Stromal cell of bone marrow (primary cell): ENCODE data around the gene SARS2.
"Not testable (repeated sequence)": the region's sequence is repeated elsewhere in the genome, so short reads cannot be mapped to it uniquely, and the experiment has no call there.

ENCODE experiments used
- DNase-seq: peaks from one replicate; pipeline ENCODE4 v3.0.0-alpha.2; 2012; ENCODE audit warnings: low read depth

Gene SARS2

GRCh38 chr19:38892841-38893240, 37.7 kb downstream of the SARS2 start:
- no peak for DNase-seq

- DNase-seq, result no peak
These were observed 38.8 kb downstream of the SARS2 start for GRCh38 chr19:38891771-38892170.

- DNase-seq, result no peak
These were observed 39.9 kb downstream of the SARS2 start for GRCh38 chr19:38890686-38891085.

- DNase-seq, result no peak
These were observed 40.8 kb downstream of the SARS2 start for GRCh38 chr19:38889803-38890202.

GRCh38 chr19:38888876-38889275, 41.7 kb downstream of the SARS2 start:
- no peak for DNase-seq

GRCh38 chr19:38884691-38885090, 45.9 kb downstream of the SARS2 start:
- DNase-seq, result not testable (repeated sequence)

GRCh38 chr19:38883286-38883685, 47.3 kb downstream of the SARS2 start:
- no peak for DNase-seq

GRCh38 chr19:38880882-38881609, 49.5 kb downstream of the SARS2 start:
- DNase-seq, result no peak

- no peak for DNase-seq
These were observed 50.3 kb downstream of the SARS2 start for GRCh38 chr19:38880076-38880881.

GRCh38 chr19:38879400-38879751, 51.2 kb downstream of the SARS2 start:
- DNase-seq, result no peak

- no peak for DNase-seq
These were observed 51.8 kb downstream of the SARS2 start for GRCh38 chr19:38878575-38879399.

GRCh38 chr19:38877781-38878574, 52.6 kb downstream of the SARS2 start, which contains the start of gene RINL:
RINL (minus strand) TSS chr19:38878275; CDS start chr19:38876742, 1,533 bp downstream.
- DNase-seq, result no peak

- DNase-seq, result no peak
These were observed 54.7 kb downstream of the SARS2 start for GRCh38 chr19:38875656-38876395.

- not testable (repeated sequence) for DNase-seq
These were observed 57.2 kb downstream of the SARS2 start for GRCh38 chr19:38873400-38873799.

- no peak for DNase-seq
These were observed 60.0 kb downstream of the SARS2 start for GRCh38 chr19:38870612-38871011.

- no peak for DNase-seq
These were observed 60.5 kb downstream of the SARS2 start for GRCh38 chr19:38869836-38870607.

GRCh38 chr19:38869160-38869835, 61.3 kb downstream of the SARS2 start:
- DNase-seq, result no peak

GRCh38 chr19:38868551-38868950, 62.0 kb downstream of the SARS2 start:
- no peak for DNase-seq

- DNase-seq, result no peak
These were observed 63.3 kb downstream of the SARS2 start for GRCh38 chr19:38867171-38867780.
